GM12873 (cell line): ENCODE data around the gene WWP2.

Experiments
- TF ChIP-seq, protein P1 (sequence below): IDR thresholded peaks from 2 replicates; pipeline ENCODE4 v1.5.1; 2012; ENCODE audit warnings: low read depth, mild to moderate bottlenecking, moderate library complexity, low read length, control low read depth; ENCODE audit not compliant: insufficient read depth; ENCODE audit errors: missing control alignments

Gene WWP2

DNA sequence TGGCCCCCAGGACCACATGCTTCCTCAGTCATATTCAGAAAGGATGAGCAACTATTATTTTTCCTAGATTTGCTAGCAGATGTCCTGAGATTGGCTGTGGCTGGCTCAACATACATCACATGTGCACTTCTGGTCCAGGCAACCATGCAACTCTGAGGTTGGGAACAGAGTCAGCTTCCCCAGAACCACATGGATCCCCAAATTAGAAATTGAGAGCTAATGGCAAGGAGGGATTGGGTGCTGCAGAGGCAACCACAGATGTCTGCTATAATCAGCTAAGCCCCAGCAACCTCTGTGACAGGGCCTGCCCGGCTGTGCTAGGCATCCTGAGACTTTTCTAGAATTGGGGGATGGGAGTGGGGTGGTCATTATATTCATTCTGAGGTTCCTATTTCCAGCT, 155.2 kb downstream of the WWP2 start:
- TF ChIP-seq, protein P1, sequence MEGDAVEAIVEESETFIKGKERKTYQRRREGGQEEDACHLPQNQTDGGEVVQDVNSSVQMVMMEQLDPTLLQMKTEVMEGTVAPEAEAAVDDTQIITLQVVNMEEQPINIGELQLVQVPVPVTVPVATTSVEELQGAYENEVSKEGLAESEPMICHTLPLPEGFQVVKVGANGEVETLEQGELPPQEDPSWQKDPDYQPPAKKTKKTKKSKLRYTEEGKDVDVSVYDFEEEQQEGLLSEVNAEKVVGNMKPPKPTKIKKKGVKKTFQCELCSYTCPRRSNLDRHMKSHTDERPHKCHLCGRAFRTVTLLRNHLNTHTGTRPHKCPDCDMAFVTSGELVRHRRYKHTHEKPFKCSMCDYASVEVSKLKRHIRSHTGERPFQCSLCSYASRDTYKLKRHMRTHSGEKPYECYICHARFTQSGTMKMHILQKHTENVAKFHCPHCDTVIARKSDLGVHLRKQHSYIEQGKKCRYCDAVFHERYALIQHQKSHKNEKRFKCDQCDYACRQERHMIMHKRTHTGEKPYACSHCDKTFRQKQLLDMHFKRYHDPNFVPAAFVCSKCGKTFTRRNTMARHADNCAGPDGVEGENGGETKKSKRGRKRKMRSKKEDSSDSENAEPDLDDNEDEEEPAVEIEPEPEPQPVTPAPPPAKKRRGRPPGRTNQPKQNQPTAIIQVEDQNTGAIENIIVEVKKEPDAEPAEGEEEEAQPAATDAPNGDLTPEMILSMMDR: no peak

DNA sequence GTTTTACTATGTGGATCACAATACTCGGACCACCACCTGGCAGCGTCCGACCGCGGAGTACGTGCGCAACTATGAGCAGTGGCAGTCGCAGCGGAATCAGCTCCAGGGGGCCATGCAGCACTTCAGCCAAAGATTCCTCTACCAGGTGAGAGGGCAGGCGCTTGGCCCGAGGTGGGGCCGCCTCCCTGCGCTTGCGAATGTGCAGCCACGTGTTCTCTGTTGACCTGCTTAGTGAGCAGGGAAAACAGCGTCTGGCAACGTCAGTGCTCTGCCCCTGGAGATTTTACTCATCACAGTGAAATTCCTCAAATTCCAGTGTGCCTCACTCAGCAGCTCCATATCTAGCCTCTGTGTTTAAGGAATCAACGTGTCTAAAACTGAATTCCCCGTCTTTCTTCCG, 155.6 kb downstream of the WWP2 start:
- TF ChIP-seq, protein P1: no peak

- TF ChIP-seq, protein P1: no peak
Measured at GRCh38 chr16:69918241-69918640, 156.1 kb downstream of the WWP2 start.

GRCh38 chr16:69921127-69921526, 159.0 kb downstream of the WWP2 start:
- TF ChIP-seq, protein P1: no peak

GRCh38 chr16:69922200-69922599, 160.1 kb downstream of the WWP2 start:
- TF ChIP-seq, protein P1: no peak

GRCh38 chr16:69924041-69924775, 162.1 kb downstream of the WWP2 start:
- TF ChIP-seq, protein P1: no peak

- TF ChIP-seq, protein P1: no peak
Measured at GRCh38 chr16:69924777-69925191, 162.7 kb downstream of the WWP2 start.

- TF ChIP-seq, protein P1: no peak
Measured at GRCh38 chr16:69925311-69925710, 163.2 kb downstream of the WWP2 start.
